AG10803 (cell line): ENCODE data around the gene MYH7B.

Source experiments
- DNase-seq: peaks from one replicate; pipeline ENCODE4 v3.0.0; 2010; ENCODE audit warnings: low read depth
- H3K4me3 ChIP-seq: 2 replicates; pipeline ENCODE4 v1.5.1; 2011; ENCODE audit warnings: mild to moderate bottlenecking, low read length, control low read depth
- CTCF ChIP-seq: conservative IDR thresholded peaks from 2 replicates; pipeline ENCODE4 v1.5.1; 2011; ENCODE audit warnings: mild to moderate bottlenecking, low read length, control low read depth, inconsistent platforms

Gene MYH7B

GRCh38 chr20:34983089-34983820 lies 27.6 kb downstream of the MYH7B start:
- H3K4me3 ChIP-seq, result no peak overlapping the region
- TF ChIP-seq CTCF, result no peak
- DNase-seq, result no peak

- DNase-seq, result no peak
- no peak overlapping the region for H3K4me3 ChIP-seq
- no peak for TF ChIP-seq CTCF
Measured at GRCh38 chr20:34983995-34984735, 28.5 kb downstream of the MYH7B start.

- no peak overlapping the region for H3K4me3 ChIP-seq
- DNase-seq, result no peak
- no peak for TF ChIP-seq CTCF
Measured at GRCh38 chr20:34984756-34985261, 29.1 kb downstream of the MYH7B start.

GRCh38 chr20:34985461-34986310 lies 30.0 kb downstream of the MYH7B start:
- no peak for TF ChIP-seq CTCF
- H3K4me3 ChIP-seq, result no peak overlapping the region
- no peak for DNase-seq

- H3K4me3 ChIP-seq, result no peak overlapping the region
- no peak for DNase-seq
- TF ChIP-seq CTCF, result no peak
Measured at GRCh38 chr20:34986311-34987287, 30.9 kb downstream of the MYH7B start.
